GM12878 (cell line): ENCODE data around the gene SIL1. TPM values are rescaled to one million over a fixed set of nuclear protein-coding genes. Genes with fewer than 3 reads are reported as not detected.

ENCODE experiments used
- ATAC-seq: fragments of 200-7000 bp; cut with Tn5 transposase; 3 replicates; pipeline ENCODE4 v1.9.1; 2020; ENCODE audit warnings: mild to moderate bottlenecking, moderate library complexity
- BruUV-seq: library from RNA; stranded (reverse); fragments of 400-500 nt; replicated peaks from 2 replicates; lab custom pipeline; 2021; lab: Mats Ljungman, UMichigan
- CTCF ChIA-PET: fragments of 300-600 bp; sonication (Branson Sonifier 250); formaldehyde crosslinking; extraction: SDS; loops from one replicate; lab custom pipeline; 2021; ENCODE audit warnings: inconsistent platforms; lab: Yijun Ruan, JAX
- POLR2A ChIA-PET: fragments of 350-600 bp; formaldehyde crosslinking; extraction: SDS; loops from one replicate; lab custom pipeline; 2021; ENCODE audit warnings: inconsistent platforms; lab: Charles Lee
- RAD21 ChIA-PET: fragments of 300-600 bp; sonication (Branson Sonifier 250); formaldehyde crosslinking; loops from one replicate; lab custom pipeline; 2023; ENCODE audit warnings: antibody characterized with exemption; ENCODE audit not compliant: unreplicated experiment; lab: Charles Lee
- SMC1A ChIA-PET: fragments of 300-600 bp; sonication (Branson Sonifier 250); formaldehyde crosslinking; loops from one replicate; lab custom pipeline; 2023; ENCODE audit not compliant: unreplicated experiment, uncharacterized antibody; lab: Charles Lee
- DNase-seq: peaks from one replicate; pipeline ENCODE4 v3.0.0-alpha.2; 2011; ENCODE audit warnings: low read depth, low spot score
- FAIRE-seq: peaks from 3 replicates; lab custom pipeline; 2011; peaks lifted over from hg19 to GRCh38; lab: Jason Lieb, UNC
- H2AFZ ChIP-seq: 2 replicates; pipeline ENCODE4 v1.6.0; 2011; ENCODE audit warnings: low read depth, low read length, control low read depth; ENCODE audit not compliant: control insufficient read depth
- H3K27ac ChIP-seq: 2 replicates; pipeline ENCODE4 v1.5.1; 2011; ENCODE audit warnings: control low read depth; ENCODE audit not compliant: control insufficient read depth, insufficient read depth
- H3K27me3 ChIP-seq, 2 experiments: replicated peaks in 1 of 2; 2 replicates each; pipeline versions ENCODE4 v1.6.0 to v1.6.1; 2011; ENCODE audit warnings: low read length in 1 of 2; ENCODE audit not compliant: control insufficient read depth in 2 of 2, insufficient read depth in 2 of 2
- H3K36me3 ChIP-seq, 2 experiments: 2 replicates each; pipeline ENCODE4 v1.5.1; 2011; ENCODE audit warnings: low read length in 1 of 2; ENCODE audit not compliant: control insufficient read depth in 2 of 2, insufficient read depth in 2 of 2
- H3K4me1 ChIP-seq: 2 replicates; pipeline ENCODE4 v1.6.1; 2011; ENCODE audit warnings: mild to moderate bottlenecking, low read length, moderate library complexity, mixed read lengths; ENCODE audit not compliant: control insufficient read depth, insufficient read depth
- H3K4me2 ChIP-seq: 2 replicates; pipeline ENCODE4 v1.6.0; 2011; ENCODE audit warnings: control low read depth; ENCODE audit not compliant: control insufficient read depth, insufficient read depth
- H3K4me3 ChIP-seq: fragments of 200-600 bp; sonication (generic); 2 replicates; pipeline ENCODE4 v1.5.1; 2016
- H3K79me2 ChIP-seq: 2 replicates; pipeline ENCODE4 v1.6.0; 2011; ENCODE audit warnings: low read length; ENCODE audit not compliant: control insufficient read depth, insufficient read depth
- H3K9ac ChIP-seq: 2 replicates; pipeline ENCODE4 v1.8.0; 2011; ENCODE audit warnings: low read length, control low read depth, mixed read lengths; ENCODE audit not compliant: control insufficient read depth, insufficient read depth
- H3K9me3 ChIP-seq: replicated peaks from 3 replicates; pipeline ENCODE4 v1.5.1; 2011; ENCODE audit warnings: mild to moderate bottlenecking, low read length; ENCODE audit not compliant: control insufficient read depth, insufficient read depth
- H4K20me1 ChIP-seq: 2 replicates; pipeline ENCODE4 v1.6.0; 2011; ENCODE audit not compliant: control insufficient read depth, insufficient read depth
- BMI1 ChIP-seq: fragments of 450-650 bp; IDR thresholded peaks from 2 replicates; pipeline ENCODE4 v1.6.1; 2016; ENCODE audit warnings: mild to moderate bottlenecking, moderate library complexity, borderline replicate concordance
- CHD4 ChIP-seq: fragments of 200-600 bp; sonication (generic); IDR thresholded peaks from 2 replicates; pipeline ENCODE4 v1.6.1; 2016; ENCODE audit warnings: mild to moderate bottlenecking
- EZH2 ChIP-seq: IDR thresholded peaks from 2 replicates; pipeline ENCODE4 v1.6.1; 2012; ENCODE audit warnings: low read depth, mild to moderate bottlenecking, control low read depth, inconsistent platforms, low read length, borderline replicate concordance; ENCODE audit not compliant: control insufficient read depth
- HDGF ChIP-seq: fragments of 450-650 bp; IDR thresholded peaks from 2 replicates; pipeline ENCODE4 v1.6.1; 2016; ENCODE audit warnings: antibody characterized with exemption
- JUND ChIP-seq: IDR thresholded peaks from 2 replicates; pipeline ENCODE4 v1.6.1; 2012; ENCODE audit warnings: low read depth, mild to moderate bottlenecking, low read length, improper control_type of control experiment, moderate library complexity
- NBN ChIP-seq: fragments of 450-650 bp; IDR thresholded peaks from 2 replicates; pipeline ENCODE4 v1.6.1; 2016
- NFYB ChIP-seq: IDR thresholded peaks from 2 replicates; pipeline ENCODE4 v1.6.1; 2011; ENCODE audit warnings: low read depth, mild to moderate bottlenecking, low read length, improper control_type of control experiment, moderate library complexity; ENCODE audit not compliant: insufficient read depth
- POLR2A ChIP-seq: IDR thresholded peaks from 2 replicates; pipeline ENCODE4 v1.6.1; 2011; ENCODE audit warnings: low read depth, mild to moderate bottlenecking, low read length
- RAD21 ChIP-seq: IDR thresholded peaks from 2 replicates; pipeline ENCODE4 v1.6.1; 2011; ENCODE audit warnings: mild to moderate bottlenecking, low read depth, low read length, moderate library complexity; ENCODE audit not compliant: insufficient read depth
- RUNX3 ChIP-seq: IDR thresholded peaks from 2 replicates; pipeline ENCODE4 v1.6.1; 2012; ENCODE audit warnings: low read length, inconsistent platforms
- SMAD5 ChIP-seq: IDR thresholded peaks from 2 replicates; pipeline ENCODE4 v1.6.1; 2016; ENCODE audit warnings: antibody characterized with exemption, low read depth
- SREBF2 ChIP-seq: IDR thresholded peaks from 2 replicates; pipeline ENCODE4 v1.6.1; 2012; ENCODE audit warnings: mild to moderate bottlenecking, low read length
- SUZ12 ChIP-seq: fragments of 200-600 bp; sonication (generic); IDR thresholded peaks from one replicate; pipeline ENCODE4 v1.6.1; 2018; ENCODE audit warnings: antibody characterized with exemption, mild to moderate bottlenecking; ENCODE audit not compliant: unreplicated experiment
- ZNF274 ChIP-seq: IDR thresholded peaks from one replicate; pipeline ENCODE4 v1.8.0; 2011; ENCODE audit not compliant: insufficient read length, insufficient read depth
- WGBS: methylation state at CpG from one replicate; pipeline ENCODE4 v1.1.6; 2016; ENCODE audit warnings: low lambda C conversion rate; ENCODE audit not compliant: insufficient replicate concordance, insufficient coverage; ENCODE audit errors: missing lambda C conversion rate; 5-methylcytosine and 5-hydroxymethylcytosine counted together
- in situ Hi-C: fragments of 300-500 bp; cut with MboI; formaldehyde crosslinking; loops from 9 replicates; pipeline ENCODE4 v1.14.3; 2018; ENCODE audit warnings: mixed read lengths
- intact Hi-C: fragments of 100-400 bp; cut with micrococcal nuclease; formaldehyde crosslinking; loops from one replicate; pipeline ENCODE4 v1.14.2; 2022; ENCODE audit not compliant: unreplicated experiment
- polyA plus RNA-seq, 11 experiments: library from polyadenylated mRNA; depleted of rRNA in 4 of 11; unstranded in 6 of 11; stranded (reverse) in 5 of 11; fragments of >200 nt; fragmentation: Nextera tagmentation in 4 of 11; fragmentation: Illumina TruSeq in 1 of 11; extraction: Ambion mirVana in 4 of 11; extraction: Trizol in 1 of 11; gene quantifications; 1 replicate in 1 of 11; 2 replicates in 10 of 11; pipeline versions ENCODE4 v1.2.1 to v1.2.3, GENCODE V29; 2011 to 2016; ENCODE audit warnings: inconsistent platforms in 2 of 11, missing spikeins in 2 of 11, low read depth in 1 of 11
- total RNA-seq, 4 experiments: library from RNA; depleted of rRNA in 3 of 4; stranded (reverse); fragments of >200 nt in 3 of 4; fragmentation: Illumina TruSeq in 1 of 4; extraction: Trizol in 1 of 4; gene quantifications; 2 replicates each; pipeline versions ENCODE4 v1.2.1 to v1.2.3, GENCODE V29; 2013 to 2021
- TF ChIP-seq, protein P1 (sequence below): IDR thresholded peaks from 2 replicates; pipeline ENCODE4 v1.6.1; 2012; ENCODE audit warnings: improper control_type of control experiment, low read depth, low read length; ENCODE audit not compliant: insufficient replicate concordance

Gene SIL1
- total and polyA plus RNA-seq, 10 of the 15 experiments (the other 5 are each of a cell fraction or from before 2014, with no cell fraction given), result 4.1 to 49.8 (median 29.4) TPM

GRCh38 chr5:139190125-139190524 is 8.0 kb downstream of the SIL1 start (continued):
- TF ChIP-seq EZH2 (no peak), RUNX3 (no peak), HDGF (no peak), BMI1 (no peak)

DNA sequence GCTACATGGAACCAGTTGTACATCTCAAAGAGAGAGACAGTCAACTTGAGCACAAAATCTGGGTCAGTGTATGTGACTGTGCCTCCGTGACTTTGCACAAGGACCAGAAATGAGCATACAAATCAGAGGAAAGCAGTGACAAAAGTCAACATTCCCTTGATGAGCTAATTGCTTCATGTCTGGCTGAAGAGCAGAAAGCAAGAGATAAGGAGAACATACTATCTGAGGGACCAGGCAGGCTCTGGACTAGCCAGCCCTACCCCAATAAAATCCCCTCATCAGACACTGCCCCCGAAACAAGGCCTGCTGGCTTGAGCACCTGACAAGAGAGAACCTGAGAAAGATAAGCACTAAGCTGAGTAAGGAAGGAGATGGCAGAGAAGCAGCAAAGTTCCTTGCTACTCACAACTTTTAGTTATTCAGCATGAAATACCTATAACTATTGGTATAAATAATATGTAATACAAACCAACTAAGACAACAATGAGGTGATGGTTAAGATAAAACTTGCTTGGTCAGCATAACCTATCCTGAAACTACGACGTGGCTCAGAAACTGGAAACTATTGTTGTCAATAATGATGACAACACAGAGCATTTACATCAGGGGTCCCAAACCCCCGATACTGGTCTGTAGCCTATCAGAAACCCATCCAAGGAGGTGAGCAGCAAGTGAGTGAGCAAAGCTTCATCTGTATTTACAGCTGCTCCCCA is 9.5 kb downstream of the SIL1 start:
- Histone ChIP-seq H3K4me1 (peaks cover 16% of the 10 kb centered on the region), H3K4me2 (no peak overlapping the region), H2AFZ (no peak overlapping the region), H3K79me2 (peaks cover 32% of the 10 kb centered on the region), H3K27ac (no peak overlapping the region), H3K4me3 (no peak overlapping the region), H3K9ac (no peak overlapping the region), H3K27me3 (no peaks in the 10 kb centered on the region), H3K36me3 (peaks cover 0 to 1% of the 10 kb centered on the region in 2 experiments; a peak in 3 of 4 replicates), H4K20me1 (no peaks in the 10 kb centered on the region), H3K9me3 (no peaks in the 10 kb centered on the region)
- no peak for DNase-seq
- POLR2A ChIA-PET, result no interaction called here
- ATAC-seq, result no peak
- in situ Hi-C loops (no loop called here), intact Hi-C loops (no loop called here)
- WGBS, result 98% methylated on average over 5 of the region's 5 CpGs
- no TSS peak for BruUV-seq
- SMC1A ChIA-PET, result interaction anchor here (1.2 kb wide), 1 partner anchor 9 kb away, joined by 3 read pairs; no protein-coding TSS in a partner anchor
- RAD21 ChIA-PET, result no interaction called here
- CTCF ChIA-PET, result interaction anchor here (1.4 to 1.5 kb wide), 2 partner anchors 62 to 363 kb away, joined by 5 read pairs; no protein-coding TSS in a partner anchor
- FAIRE-seq, result no peak
- TF ChIP-seq ZNF274 (no peak), SMAD5 (no peak), NFYB (no peak), RAD21 (no peak), CHD4 (no peak), SREBF2 (no peak), NBN (no peak), POLR2A (no peak), EZH2 (no peak), JUND (no peak), SUZ12 (no peak)
- TF ChIP-seq, protein P1, sequence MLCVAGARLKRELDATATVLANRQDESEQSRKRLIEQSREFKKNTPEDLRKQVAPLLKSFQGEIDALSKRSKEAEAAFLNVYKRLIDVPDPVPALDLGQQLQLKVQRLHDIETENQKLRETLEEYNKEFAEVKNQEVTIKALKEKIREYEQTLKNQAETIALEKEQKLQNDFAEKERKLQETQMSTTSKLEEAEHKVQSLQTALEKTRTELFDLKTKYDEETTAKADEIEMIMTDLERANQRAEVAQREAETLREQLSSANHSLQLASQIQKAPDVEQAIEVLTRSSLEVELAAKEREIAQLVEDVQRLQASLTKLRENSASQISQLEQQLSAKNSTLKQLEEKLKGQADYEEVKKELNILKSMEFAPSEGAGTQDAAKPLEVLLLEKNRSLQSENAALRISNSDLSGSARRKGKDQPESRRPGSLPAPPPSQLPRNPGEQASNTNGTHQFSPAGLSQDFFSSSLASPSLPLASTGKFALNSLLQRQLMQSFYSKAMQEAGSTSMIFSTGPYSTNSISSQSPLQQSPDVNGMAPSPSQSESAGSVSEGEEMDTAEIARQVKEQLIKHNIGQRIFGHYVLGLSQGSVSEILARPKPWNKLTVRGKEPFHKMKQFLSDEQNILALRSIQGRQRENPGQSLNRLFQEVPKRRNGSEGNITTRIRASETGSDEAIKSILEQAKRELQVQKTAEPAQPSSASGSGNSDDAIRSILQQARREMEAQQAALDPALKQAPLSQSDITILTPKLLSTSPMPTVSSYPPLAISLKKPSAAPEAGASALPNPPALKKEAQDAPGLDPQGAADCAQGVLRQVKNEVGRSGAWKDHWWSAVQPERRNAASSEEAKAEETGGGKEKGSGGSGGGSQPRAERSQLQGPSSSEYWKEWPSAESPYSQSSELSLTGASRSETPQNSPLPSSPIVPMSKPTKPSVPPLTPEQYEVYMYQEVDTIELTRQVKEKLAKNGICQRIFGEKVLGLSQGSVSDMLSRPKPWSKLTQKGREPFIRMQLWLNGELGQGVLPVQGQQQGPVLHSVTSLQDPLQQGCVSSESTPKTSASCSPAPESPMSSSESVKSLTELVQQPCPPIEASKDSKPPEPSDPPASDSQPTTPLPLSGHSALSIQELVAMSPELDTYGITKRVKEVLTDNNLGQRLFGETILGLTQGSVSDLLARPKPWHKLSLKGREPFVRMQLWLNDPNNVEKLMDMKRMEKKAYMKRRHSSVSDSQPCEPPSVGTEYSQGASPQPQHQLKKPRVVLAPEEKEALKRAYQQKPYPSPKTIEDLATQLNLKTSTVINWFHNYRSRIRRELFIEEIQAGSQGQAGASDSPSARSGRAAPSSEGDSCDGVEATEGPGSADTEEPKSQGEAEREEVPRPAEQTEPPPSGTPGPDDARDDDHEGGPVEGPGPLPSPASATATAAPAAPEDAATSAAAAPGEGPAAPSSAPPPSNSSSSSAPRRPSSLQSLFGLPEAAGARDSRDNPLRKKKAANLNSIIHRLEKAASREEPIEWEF, result no peak
